HG02943 (cell line): ENCODE results near the gene KLC4.
A peak's percentile ranks its signal among the peaks of the same experiment; 100 is the strongest.

Experiments used
- ATAC-seq: cut with Tn5 transposase; IDR thresholded peaks from one replicate; pipeline ENCODE4 v1.9.1; 2021; ENCODE audit warnings: mild to moderate bottlenecking, low read depth, moderate library complexity; ENCODE audit not compliant: unreplicated experiment

Gene KLC4

DNA sequence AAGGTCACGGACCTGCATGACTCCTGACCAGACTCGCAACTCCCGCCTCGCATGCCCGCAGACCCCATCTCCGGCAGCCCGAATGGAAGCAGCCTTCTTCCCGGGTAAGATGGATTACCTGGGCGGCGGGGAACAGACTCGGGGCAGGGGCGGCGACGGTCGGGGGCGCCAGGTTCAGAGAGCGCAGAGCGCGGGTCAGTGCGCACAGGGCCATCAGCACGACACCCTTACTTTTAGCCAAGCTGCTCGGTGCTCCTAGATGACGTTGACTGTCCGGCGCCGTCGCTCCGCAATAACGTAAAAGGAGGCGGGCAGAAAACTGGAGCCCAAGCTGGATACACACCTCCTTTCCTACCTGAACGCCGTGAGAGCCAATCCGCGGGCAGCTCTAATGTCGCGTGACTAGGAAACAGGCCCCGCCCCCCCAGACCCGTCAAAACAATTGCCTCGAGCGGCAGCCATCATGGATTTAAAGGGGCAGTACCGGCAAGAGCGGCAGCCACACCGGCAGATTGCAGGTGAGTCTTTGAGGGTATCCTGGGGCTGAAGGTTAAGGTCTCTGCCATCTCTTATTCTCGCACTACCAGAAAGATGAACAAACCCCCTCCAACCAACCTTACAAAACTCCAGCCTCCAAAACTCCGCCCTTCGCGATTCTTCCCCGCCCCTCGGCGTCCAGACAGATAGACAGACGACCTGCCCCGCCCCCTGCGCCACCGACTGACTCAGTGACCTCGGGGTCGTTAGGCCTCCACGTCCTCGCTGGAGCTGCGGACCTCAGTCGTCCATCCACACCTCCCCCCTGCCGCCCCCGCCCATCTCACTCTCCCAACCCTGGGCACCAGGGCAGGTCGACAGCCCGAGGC is at the start of gene KLC4, which contains the start of gene MRPL2:
Gene KLC4, plus strand, starts transcription at position 464 of the 866 bp plus-strand sequence. CDS start 1,705 bp downstream, outside the sequence.
Gene MRPL2, minus strand, starts transcription at position 267 of the 866 bp plus-strand sequence. Its CDS starts 53 bp downstream, at position 214.
- peak; percentile 83 for ATAC-seq

DNA sequence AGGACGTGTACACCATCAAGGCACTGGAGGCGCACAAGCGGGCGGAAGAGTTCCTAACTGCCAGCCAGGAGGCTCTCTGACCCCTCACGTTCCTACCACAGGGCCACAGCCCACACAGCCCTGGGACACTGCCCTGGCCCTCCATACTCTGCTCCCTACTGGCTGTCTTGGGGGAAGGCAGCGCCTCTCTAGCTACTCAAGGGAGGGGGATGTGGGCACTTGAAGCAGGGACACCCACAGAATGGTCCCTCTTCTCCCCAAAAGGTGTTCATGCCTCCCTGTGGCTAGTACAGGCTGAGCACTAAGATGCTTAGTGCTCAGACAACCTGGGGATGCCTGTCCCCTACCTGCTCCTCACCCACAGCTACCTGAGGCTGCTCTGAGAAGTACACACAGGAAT is 48.2 kb upstream of the KLC4 start:
- no peak for ATAC-seq

DNA sequence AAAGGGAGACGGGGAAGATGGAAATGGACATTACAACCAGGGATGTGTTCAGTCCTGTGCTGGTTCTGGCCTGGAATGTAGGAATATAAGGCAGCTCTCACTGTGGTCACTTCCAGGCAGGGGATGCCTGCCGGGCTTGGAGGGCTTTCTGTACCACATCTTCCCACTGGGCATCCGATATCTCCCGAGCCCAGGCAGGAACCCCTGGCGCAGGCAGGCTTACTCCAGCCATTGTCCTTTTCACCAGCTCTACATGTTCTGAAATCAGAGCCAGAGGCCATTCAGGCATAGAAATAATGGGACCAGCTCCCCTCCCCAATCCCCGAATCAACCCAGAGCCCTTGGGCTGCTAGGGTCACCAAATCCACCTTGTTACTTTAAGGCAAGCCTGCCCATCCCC is 47.1 kb upstream of the KLC4 start:
- ATAC-seq, result no peak

DNA sequence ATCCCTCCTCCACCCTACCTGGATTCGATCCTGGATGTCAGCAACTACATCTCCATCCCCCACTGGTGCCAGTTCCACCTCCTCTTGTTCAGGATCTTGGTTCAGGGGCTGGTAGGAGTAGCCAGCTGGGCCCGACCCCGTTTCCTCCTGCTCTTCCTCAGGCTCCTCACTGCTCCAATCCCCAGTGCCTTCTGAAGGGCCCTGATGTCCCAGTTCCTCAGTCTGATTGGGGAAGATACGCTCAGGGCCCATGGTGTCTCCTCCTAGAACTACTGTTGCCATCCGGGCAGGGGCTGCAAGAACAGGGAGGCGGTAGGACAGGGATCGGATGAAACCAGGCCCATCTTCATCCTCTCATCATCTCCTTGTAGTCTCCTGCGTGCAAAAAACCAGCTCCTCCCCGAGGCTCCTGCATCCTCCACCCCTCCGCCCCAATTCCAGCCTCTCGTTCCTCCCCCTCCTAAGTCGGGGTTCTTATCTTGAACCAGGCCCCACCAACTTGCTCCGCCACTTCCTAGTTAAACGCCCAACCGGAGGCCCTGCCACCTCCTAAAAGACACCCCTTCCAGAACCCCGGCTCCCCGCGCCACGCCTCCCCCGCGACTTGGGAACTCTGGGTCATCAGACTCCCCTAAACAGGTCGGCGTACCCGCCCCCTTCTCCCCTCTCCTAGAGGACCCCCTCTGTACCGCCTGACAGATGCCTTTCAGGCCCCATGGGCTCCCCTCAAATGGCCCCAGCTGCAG is 46.2 kb upstream of the KLC4 start:
- ATAC-seq, result no peak

DNA sequence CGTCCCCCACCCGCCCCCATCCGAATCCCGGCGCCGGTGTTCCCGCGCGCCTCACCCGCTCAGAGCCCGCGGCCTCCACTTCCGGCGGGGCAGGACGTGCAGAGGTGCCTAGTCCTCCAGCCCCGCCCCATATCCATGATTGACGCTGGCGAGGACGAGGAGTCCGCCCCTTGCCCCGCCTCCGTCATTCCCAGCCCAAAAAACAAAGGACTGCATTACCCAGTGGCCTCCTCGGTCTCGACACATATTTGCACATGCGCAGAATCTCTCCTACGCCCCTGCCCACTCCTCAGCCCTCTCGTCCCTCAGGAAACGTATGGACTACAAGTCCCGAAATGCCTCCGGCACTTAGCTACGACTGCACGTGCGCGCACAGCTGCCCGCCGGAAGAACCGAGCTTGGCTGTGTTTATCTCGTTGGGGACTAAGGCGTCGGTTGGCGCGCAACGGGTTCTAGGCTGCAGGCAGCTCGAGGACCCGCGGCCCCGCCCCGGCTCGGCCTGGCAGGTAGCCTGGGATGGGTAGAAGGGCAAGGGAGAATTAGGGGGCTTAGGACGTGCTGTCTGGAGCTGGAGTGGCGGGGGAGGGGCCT is 45.5 kb upstream of the KLC4 start, which contains the start of the genes KLHDC3 and MEA1:
Gene KLHDC3, plus strand, starts transcription at position 407 of the 591 bp plus-strand sequence. CDS start 2,944 bp downstream, outside the sequence.
Gene MEA1, minus strand, starts transcription at position 104 of the 591 bp plus-strand sequence. CDS start 133 bp downstream, outside the sequence.
- peak; percentile 93 for ATAC-seq

DNA sequence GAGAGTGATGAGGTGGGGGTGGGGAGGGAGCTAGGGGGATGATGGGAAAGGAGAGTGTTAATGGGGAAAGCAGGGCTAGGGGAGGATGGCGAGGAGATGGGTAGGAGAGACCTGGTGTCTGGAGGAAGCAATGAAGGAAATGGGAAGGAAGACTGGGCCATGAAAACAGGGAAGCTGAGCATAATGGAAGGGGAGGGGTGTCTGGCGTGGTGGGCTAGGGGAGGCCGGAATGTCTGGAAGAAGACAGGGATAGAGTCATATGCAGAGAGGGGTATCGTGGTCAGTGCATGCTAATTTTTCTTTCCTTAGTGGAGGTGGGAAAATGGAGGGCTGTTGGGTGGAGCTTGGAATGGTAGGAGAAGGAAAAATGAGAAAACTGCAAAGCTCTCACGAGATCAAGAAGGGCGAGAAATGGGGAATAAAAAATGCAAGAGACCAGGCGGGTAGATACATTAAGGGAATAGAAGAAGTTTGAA is 45.0 kb upstream of the KLC4 start:
- ATAC-seq, result no peak

DNA sequence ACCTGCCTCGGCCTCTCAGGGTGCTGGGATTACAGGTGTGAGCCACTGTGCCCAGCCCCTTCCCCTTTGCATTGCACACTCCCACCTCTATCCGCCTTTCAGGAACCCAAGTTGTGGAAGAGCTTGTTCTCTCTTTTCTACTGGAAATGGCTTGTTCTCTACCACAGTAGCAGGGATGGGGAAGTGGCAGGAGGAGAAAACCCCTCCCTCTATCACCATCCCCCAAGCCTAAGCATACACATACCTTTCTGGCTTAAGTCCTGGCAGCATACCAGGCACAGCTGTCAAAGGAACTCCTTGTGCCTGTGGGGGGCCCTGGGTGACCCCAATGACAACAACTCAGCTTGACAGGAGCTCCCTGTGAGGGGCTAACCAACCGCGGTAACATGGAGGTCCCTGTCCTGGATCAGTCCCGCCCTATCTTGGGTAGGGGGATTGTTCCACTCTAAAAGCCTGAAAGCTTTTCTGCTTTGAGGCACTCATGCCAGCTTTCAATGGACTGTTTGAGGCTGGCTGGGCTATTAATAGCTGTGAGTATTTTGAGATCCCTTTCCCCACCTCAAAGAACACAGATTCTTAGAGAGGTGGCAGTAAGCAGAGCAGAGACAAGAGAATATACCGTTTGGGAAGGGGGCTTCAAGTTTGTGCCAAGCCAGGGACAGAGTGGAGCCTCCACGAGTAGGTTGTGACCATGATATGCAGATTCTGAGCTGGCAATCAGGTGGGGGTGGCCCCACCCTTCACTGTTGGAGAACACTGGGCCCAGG is 43.1 kb upstream of the KLC4 start:
- no peak for ATAC-seq

DNA sequence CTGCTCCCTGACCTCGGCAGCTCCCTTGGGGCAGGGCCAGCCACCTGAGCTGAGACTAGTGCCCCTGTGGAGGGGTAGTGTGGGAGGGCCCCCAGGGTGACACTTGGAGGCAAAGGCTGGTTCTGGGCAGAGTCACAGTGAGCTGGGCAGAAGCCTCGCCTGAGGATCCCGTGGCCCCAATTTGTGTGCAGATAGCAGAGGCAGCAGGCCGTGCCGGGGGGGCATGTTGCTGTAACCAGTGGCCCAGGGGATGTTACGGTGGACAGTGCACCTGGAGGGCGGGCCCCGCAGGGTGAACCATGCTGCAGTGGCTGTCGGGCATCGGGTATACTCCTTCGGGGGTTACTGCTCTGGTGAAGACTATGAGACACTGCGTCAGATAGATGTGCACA is 42.5 kb upstream of the KLC4 start:
- ATAC-seq, result no peak

DNA sequence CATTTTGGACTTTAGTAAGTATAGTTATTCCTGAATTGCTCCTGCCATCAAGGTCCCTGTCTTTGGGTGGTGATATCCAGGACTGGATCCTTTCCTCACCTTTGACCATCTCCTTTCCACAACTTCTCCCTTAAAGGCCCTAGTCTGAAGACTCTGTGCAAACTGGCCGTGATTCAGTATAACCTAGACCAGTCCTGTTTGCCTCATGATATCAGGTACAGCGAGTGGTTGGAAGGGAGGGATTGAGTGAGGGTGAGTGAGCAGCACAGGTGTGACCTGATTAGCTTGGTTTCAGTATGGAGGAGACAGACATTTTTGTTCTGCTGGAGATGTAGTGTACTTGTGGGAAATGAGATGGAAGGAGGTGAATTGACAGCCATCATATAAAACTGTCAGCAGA is 40.3 kb upstream of the KLC4 start:
- ATAC-seq, result no peak

DNA sequence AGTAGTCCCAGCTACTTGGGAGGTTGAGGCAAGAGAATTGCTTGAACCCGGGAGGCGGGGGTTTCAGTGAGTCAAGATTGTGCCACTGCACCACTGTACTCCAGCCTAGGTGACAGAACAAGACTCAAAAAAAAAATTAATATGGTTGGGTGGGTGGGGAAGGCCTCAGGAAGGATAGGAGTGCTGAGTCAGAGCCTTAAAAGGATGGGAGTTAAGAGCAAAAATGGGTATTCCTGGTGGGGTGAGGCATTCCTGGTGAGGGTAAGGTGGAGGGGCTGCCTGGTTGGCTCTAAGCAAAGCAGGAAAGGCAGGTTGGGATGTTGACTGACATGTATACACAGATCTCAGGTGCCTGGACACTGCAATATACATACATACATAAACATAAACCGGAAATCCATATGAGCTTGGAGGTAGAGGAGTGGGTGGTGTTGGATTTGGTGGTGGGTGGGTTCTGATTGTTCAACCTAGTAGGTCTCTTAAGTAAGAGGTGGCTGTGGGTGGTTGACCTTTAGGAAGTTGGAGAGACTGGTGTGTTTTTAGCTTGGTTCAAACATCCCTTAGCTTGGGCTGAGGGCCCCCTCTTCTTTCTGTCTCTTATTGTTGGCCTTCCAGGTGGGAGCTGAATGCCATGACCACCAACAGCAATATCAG is 39.3 kb upstream of the KLC4 start:
- ATAC-seq, result no peak

DNA sequence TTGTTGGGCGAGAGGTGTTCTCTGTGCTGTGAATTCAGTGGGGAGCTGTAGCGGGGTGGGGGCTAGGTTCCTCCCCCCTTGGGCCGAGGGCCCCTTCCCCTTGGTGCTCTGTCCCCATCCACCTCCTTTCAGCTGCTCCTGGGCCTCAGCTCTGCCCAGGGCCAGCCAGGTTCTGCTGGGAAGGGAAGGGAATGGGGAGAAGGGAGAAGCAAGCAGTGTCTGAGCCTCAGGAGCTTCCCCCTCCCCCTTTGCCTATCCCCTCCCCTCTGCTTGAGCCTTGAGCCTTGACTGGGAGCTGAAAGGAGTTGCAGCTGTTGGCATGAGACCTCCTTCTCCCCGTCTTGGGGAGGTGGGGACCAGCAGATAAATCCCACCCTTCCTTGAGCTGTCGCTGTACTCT is 38.6 kb upstream of the KLC4 start:
- ATAC-seq, result no peak

DNA sequence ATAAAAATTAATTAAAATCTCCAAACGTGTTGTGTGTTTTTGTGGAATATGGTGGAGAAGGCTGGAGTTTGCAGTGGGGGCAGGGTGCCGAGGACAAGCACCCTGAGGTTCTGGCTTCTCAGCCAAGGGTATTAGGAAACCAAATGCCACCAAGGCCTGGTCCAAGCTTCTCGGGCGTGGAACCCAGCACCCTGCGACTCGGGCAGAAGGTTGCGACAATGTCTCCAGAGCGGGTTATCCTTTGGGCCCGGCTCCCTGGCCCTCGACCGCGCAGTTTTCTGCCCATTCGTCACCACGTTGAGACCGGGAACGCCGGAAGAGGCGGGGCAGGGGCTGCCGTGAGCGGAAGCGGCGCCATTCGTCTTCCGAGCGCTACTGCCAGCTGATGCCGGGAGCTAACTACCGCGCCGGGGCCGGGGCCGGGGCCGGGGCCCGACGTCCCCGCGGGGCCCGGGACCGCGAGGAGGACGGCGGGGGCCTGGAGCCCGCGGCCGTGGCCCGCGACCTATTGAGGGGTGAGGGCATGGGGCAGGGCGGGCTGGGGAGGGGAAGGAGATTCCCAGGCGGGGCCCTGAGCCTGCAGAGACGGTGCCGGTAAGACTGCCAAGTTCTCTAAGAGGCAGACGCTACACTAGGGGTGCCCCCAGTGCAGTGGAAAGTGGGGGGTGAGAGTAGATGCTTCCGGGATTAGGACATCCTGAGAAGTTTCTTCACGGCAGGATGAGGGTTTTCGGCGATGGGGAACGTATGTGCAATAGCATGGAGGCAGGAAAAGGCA is 38.0 kb upstream of the KLC4 start, which contains the start of gene RRP36:
Gene RRP36, plus strand, starts transcription at position 354 of the 778 bp plus-strand sequence. Its CDS starts 32 bp downstream, at position 386.
- peak; percentile 70 for ATAC-seq

DNA sequence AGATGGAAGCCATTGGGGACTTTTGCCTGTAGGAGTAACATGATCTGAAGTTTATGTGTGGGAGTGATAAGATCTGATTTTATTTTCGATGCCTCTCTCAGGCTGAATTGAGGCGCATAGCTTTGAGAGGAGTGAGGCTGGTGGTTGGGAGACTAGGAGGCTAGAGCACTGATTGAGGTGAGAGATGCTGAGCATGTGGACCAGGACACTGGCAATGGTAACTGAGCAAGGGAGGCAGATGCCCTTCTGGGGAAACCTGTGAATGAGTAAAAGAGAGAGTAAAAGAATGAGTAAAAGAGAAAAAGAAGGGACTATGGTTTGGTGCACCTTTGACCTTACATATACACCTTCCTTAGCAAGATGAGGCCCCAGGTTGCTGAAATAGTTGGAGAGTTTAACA is 35.0 kb upstream of the KLC4 start:
- no peak for ATAC-seq

DNA sequence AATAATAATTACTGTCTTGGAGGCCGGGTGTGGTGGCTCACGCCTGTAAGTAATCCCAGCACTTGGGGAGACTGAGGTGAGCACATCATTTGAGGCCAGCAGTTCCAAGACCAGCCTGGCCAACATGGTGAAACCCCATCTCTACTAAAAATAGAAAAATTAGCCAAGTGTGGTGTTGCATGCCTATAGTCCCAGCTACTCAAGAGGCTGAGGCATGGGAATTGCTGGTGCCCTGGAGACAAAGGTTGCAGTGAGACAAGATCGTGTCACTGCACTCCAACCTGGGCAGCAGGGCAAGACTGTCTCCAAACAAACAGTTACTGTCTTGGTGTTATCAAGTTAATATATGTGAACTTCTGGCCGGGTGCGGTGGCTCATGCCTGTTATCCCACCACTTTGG is 33.1 kb upstream of the KLC4 start:
- no peak for ATAC-seq

DNA sequence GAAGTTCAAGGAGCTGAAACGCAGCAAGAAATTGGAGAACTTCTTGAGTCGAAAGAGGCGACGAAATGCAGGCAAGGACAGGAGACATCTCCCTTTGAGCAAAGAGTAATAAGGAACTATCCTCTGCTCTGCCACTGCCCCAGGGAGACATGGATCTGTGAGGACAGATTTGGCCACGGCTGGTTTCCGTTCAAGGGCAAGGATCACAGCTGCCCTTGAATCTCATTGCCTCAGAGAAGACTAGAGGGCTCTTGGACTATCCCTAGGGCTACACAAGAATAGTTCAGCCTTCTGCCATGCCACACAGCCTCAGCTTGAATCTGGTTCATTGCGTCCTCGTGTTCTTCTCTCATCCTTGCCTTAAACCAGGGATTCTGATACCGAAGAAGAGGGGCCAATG is 30.3 kb upstream of the KLC4 start:
- no peak for ATAC-seq

DNA sequence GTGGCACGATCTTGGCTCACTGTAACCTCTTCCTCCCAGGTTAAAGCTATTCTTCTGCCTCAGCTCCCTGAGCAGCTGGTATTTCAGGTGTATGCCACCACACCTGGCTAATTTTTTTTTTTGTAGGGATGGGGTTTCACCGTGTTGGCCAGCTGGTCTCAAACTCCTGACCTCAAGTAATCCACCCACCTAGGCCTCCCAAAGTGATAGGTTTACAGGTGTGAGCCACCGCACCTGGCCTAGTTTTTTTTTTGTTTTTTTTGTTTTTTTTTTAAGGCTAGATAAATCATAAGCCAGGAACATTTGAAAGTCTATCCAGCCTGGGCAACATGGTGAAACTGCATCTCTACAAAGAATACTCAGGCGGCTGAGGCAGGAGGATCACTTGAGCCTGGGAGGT is 27.1 kb upstream of the KLC4 start:
- ATAC-seq, result no peak

DNA sequence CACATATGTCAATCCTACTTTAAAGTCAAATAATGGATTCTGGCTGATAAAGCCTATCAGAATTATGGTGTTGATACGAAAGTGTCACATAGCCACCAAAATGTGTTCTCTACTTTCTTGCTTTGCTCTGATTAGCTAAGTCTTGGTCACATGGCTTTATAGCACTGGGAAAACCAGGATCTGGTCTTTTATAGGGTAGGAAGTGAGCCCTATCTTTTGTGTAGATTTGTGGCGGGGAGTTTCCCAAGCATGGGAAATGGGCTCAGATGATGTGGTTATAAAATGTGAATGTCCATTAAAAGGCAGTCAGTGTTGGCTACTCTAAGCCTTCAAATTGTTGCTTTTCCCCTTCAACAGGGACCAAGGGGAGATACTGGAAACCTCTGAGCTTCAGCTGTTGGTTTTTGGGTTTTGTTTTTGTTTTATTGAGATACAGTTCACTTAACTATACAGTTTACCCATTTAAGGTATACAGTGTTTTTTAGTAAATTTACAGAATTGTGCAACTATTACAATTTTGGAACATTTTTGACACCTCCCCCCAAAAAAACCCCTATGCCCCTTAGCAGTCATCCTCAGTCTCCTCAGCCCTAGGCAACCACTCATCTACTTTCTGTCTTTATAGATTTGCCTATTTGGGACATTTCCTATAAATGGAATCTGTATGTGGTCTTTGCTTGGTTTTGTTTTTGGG is 25.8 kb upstream of the KLC4 start:
- no peak for ATAC-seq

DNA sequence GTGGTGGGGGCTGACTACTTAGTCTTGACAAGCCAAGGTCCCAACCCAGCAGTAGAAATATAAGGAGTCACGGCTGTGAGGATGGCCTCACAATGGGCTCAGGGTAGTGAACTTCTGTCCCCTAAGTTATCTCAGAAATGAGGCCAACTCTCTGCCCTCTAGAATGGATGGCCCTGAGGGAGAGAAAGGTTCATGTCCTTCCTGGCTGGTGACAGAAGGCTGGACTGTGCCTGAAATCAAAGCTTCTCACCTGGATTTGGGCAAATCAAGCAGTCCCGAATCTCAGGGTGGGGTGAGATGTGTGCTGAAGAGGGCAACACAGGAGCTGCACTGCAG is 25.3 kb upstream of the KLC4 start:
- no peak for ATAC-seq
